NT2/D1 (cell line): ENCODE data around the gene FLOT2.

Experiments
- YY1 ChIP-seq: IDR thresholded peaks from 2 replicates; pipeline ENCODE4 v1.6.1; 2011; ENCODE audit not compliant: insufficient read length, insufficient read depth
- ZNF274 ChIP-seq: IDR thresholded peaks from 2 replicates; pipeline ENCODE4 v1.6.1; 2011; ENCODE audit warnings: mild to moderate bottlenecking, low read depth, low read length

DNA sequence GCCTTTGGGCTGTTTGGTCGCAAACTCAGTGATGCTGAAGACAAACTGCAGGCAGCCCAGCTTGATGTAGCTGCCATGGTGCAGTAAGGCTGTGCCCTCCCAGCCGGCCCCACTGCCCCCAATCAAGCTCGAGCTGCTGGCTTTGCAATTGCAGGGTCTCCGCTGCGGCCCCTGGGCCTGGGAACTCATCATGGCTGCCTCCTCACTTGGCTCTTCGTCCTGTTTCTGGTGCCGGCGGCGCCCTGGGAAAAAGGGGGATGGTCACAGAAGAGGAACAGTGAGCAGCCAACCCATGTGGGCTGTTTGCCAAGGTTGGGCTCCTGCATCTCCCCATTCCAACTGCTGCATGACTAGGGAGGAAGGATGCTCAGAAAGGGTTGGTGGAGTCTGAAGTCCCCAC, 8.7 kb upstream of the FLOT2 start:
- no peak for TF ChIP-seq ZNF274
- no peak for TF ChIP-seq YY1
